GM20431 (cell line): ENCODE measurements around the gene DNAJC30.
"Not testable (repeated sequence)": the region's sequence is repeated elsewhere in the genome, so short reads cannot be mapped to it uniquely, and the experiment has no call there.

Source experiments
- in situ Hi-C: fragments of 300-500 bp; cut with MseI, MboI; formaldehyde crosslinking; loops from one replicate; pipeline ENCODE4 v1.15.0; 2020; ENCODE audit warnings: low sequenced_read_pairs; ENCODE audit not compliant: unreplicated experiment

Gene DNAJC30

DNA sequence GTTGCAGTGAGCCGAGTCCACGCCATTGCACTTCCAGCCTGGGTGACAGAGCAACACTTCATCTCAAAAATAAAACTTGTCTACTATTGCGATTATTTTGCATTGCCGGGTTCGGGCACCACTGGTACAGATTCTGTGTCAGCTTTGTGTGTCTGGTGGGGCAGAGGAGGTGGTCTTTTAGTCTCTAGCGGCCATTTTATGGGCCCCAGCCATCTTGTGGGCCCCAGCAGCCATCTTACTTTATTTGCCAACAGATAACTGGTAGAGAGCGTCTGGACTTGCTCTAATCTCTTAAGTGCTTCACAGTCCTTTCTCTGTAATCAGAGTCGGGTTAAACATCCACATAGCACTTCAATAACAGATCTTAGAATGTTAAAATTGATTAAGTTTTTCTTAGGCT lies 5.0 kb upstream of the DNAJC30 start:
- in situ Hi-C loops, result no loop called here

GRCh38 chr7:73685311-73685710 lies 2.1 kb upstream of the DNAJC30 start:
- in situ Hi-C loops, result no loop called here

- in situ Hi-C loops, result no loop called here
Observed at GRCh38 chr7:73683788-73684693, 788 bp upstream of the DNAJC30 start.

DNA sequence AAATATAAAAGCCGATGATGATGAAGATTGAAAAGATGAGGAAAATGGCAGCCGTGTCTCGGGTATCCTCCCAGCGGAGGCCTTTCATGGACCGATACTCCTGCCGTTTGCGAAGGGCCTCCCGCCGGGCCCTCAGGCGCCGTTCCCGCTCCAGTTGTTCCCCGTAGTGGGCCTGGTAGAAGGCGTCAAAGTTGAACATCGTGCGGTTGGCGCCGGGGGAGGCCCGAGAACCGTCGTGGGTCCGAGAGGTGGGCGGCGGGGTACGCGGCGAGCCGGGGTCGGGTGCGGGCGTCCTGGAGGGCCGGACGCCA lies 553 bp downstream of the DNAJC30 start:
- in situ Hi-C loops, result no loop called here

GRCh38 chr7:73681031-73681430 lies 2.2 kb downstream of the DNAJC30 start:
- in situ Hi-C loops, result no loop called here

GRCh38 chr7:73680501-73680900 lies 2.8 kb downstream of the DNAJC30 start:
- in situ Hi-C loops, result no loop called here

DNA sequence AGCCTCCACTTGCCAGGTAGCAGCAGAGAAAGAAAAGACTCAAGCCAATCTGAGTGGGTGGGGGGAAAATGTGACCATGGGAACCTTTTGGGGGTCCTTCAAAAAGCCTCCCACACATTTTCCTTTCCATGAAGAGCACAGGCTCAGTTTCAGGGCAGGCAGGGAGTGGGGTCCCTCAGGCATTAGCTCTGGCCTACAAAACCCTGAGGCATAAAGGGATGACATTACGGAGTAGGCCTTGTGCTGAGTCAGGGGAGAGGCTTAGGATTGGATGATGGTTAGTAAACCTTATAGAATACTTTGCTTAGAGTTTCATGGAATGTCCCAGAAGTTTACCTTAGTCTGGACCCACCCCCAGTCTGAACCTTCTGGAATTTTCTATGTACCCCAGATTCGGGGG lies 3.5 kb downstream of the DNAJC30 start:
- in situ Hi-C loops, result no loop called here

DNA sequence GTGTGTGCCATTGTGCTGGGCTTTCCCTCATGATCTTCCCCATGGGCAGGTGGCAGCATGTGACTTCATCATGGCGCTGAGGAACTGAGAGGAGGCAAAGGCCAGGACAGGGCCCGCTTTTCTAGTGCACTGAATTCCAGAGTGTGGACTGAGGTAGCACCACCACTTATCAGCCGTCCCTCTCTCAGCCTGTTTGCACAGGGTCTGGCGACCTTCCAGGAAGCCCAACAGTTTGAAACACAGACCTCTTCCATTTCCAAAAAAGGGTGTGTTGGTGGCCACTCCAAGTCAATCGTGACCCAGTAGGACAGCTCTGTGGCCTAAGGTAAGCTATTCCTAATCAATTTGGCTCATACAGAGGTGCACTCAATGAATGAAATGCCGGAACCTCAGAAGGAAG lies 4.4 kb downstream of the DNAJC30 start:
- in situ Hi-C loops, result no loop called here

GRCh38 chr7:73676062-73676461 lies 7.2 kb downstream of the DNAJC30 start:
- in situ Hi-C loops, result not testable (repeated sequence)

GRCh38 chr7:73674468-73675124 lies 8.7 kb downstream of the DNAJC30 start:
- in situ Hi-C loops, result no loop called here

- in situ Hi-C loops, result no loop called here
Observed at GRCh38 chr7:73671857-73672445, 11.3 kb downstream of the DNAJC30 start.

GRCh38 chr7:73671322-73671661 lies 12.0 kb downstream of the DNAJC30 start:
- in situ Hi-C loops, result no loop called here

GRCh38 chr7:73669858-73670385 lies 13.3 kb downstream of the DNAJC30 start:
- in situ Hi-C loops, result no loop called here

GRCh38 chr7:73669288-73669701 lies 14.0 kb downstream of the DNAJC30 start:
- in situ Hi-C loops, result no loop called here

GRCh38 chr7:73668886-73669230 lies 14.4 kb downstream of the DNAJC30 start:
- in situ Hi-C loops, result no loop called here

DNA sequence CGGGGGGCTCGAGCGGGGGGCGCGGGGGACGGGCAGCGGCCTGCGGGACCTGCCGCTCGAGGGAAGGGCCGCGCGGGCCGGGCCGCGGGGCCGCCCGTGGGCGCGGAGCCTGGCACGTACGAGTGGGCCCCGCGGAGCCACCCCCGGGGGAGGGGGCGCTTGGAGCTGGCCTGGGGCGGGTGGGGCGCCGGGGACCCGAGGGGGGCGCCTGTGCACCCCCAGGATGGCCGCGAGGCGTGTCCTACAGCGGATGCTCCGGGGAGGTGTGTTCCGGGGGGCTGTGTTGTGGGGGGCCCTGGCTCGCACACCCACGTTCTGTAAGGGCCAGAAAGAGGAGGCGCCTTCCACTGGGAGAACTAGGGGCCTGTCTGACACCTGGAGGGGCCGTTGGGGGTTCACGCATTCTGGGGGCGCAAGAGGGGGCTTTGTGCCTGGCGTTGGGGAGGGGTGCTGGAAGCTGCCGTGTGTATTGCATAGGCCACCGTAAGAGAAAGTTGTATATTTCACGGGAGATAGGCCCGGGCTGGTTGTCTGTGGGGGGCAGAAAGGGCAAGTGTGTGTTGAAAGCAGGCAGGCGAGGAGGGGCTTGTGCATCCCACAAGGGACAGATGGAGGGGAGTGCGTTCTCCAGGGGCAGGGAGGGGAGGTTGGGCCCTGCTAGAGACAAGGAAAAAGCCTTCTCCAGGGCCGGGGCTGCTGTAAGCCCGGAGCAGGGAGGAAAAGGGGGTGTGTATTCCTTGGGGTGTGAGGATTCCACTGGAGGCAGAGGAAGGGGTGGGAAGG lies 15.0 kb downstream of the DNAJC30 start:
- in situ Hi-C loops, result no loop called here

- in situ Hi-C loops, result no loop called here
Observed at GRCh38 chr7:73667344-73668102, 15.7 kb downstream of the DNAJC30 start, which contains the start of gene VPS37D. TSS of gene VPS37D (plus strand) at chr7:73667831. CDS start at chr7:73667959, 128 bp downstream.

GRCh38 chr7:73663033-73663432 lies 20.2 kb downstream of the DNAJC30 start:
- in situ Hi-C loops, result no loop called here

DNA sequence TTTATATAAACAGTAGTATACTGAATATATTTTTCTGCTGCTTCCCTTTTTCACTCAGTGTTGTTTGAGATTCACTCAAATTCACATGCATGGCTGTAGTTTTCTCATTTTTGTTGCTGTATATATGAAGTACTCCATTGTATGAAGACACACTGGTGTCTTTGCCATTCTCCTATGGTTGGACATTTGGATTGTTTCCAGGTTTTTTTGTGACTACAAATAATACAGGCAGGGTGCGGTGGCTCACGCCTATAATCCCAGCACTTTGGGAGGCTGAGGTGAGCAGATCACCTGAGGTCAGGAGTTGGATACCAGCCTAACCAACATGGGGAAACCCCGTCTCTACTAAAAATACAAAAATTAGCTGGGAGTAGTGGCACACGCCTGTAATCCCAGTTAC lies 22.7 kb downstream of the DNAJC30 start:
- in situ Hi-C loops, result not testable (repeated sequence)

GRCh38 chr7:73659983-73660382 lies 23.3 kb downstream of the DNAJC30 start:
- in situ Hi-C loops, result loop anchor here (10.0 kb wide), 1 partner anchor 55 kb away; the partner anchor contains the start of gene STX1A
